ENCODE data around the gene ABLIM1. TPM values are rescaled to one million over a fixed set of nuclear protein-coding genes. Genes with fewer than 3 reads are reported as not detected.

ABLIM1 gene
- total and polyA plus RNA-seq, 2 experiments from 2014 or later: 21.9 to 45.1 TPM

- H3K4me3 ChIP-seq: no peak overlapping the region
- ATAC-seq (no peak), DNase-seq (ENCODE audit: low spot score) (no peak)
- no peaks in the 10 kb centered on the region for H3K79me2 ChIP-seq (replicated peaks; ENCODE audit: insufficient read depth)
- H3K36me3 ChIP-seq (ENCODE audit: insufficient read depth): no peaks in the 10 kb centered on the region
- Mint-ChIP-seq H3K27me3 (ENCODE audit: insufficient read depth, low read depth, poor library complexity) (peaks cover 2% of the 10 kb centered on the region), H3K4me3 (no peak overlapping the region), H3K27ac (no peak overlapping the region), H3K36me3 (ENCODE audit: low read depth) (no peaks in the 10 kb centered on the region; the same call in 2 of the 3 replicates), H3K4me1 (no peaks in the 10 kb centered on the region), H3K9me3 (no peaks in the 10 kb centered on the region)
- no peak overlapping the region for H2AFZ ChIP-seq
- H4K20me1 ChIP-seq (replicated peaks; ENCODE audit: insufficient read depth): no peaks in the 10 kb centered on the region; the same call in 1 of the 2 replicates
- no peak for TF ChIP-seq ZNF114 (CRISPR knock-in tag; IDR thresholded peaks at IDR 0.05)
- no peak for TF ChIP-seq CREB1 (CRISPR knock-in tag; IDR thresholded peaks at IDR 0.05; ENCODE audit: low read depth)
- no peak for TF ChIP-seq ZNF462 (CRISPR knock-in tag; IDR thresholded peaks at IDR 0.05)
- TF ChIP-seq ZNF331 (CRISPR knock-in tag; IDR thresholded peaks at IDR 0.05; ENCODE audit: low read depth): no peak
- no peak for TF ChIP-seq NANOG (IDR thresholded peaks at IDR 0.05; ENCODE audit: borderline replicate concordance)
- TF ChIP-seq STAT1 (IDR thresholded peaks at IDR 0.05; ENCODE audit: unreplicated experiment): no peak
- no peak for TF ChIP-seq ETS1 (IDR thresholded peaks at IDR 0.05)
- no peak for TF ChIP-seq EZH2phosphoT487 (IDR thresholded peaks at IDR 0.05; ENCODE audit: unreplicated experiment)
- no peak for TF ChIP-seq EZH2 (IDR thresholded peaks at IDR 0.05; ENCODE audit: low read depth, unreplicated experiment)
- TF ChIP-seq CTCF (conservative IDR thresholded peaks at IDR 0.05; ENCODE audit: low read depth in 2 of 2): no peak
- TF ChIP-seq REST (IDR thresholded peaks at IDR 0.05; ENCODE audit: unreplicated experiment): no peak
- TF ChIP-seq JUNB (IDR thresholded peaks at IDR 0.05; ENCODE audit: unreplicated experiment): no peak
- H3K4me1 ChIP-seq (ENCODE audit: insufficient read depth): no peaks in the 10 kb centered on the region
- H3K27ac ChIP-seq (ENCODE audit: low read depth): no peak overlapping the region
- H3K9me2 ChIP-seq (ENCODE audit: insufficient read depth): no peaks in the 10 kb centered on the region
- H3K27me3 ChIP-seq (ENCODE audit: insufficient read depth): no peaks in the 10 kb centered on the region
- no peaks in the 10 kb centered on the region for H3F3A ChIP-seq (replicated peaks; ENCODE audit: low read depth)
- no peak overlapping the region for H3K4me2 ChIP-seq
Measured at GRCh38 chr10:114547514-114547913, 110.6 kb downstream of the ABLIM1 start.
